Esophagus (tissue), 2 donors: ENCODE data around the gene PLAU. TPM values are rescaled to one million over a fixed set of nuclear protein-coding genes. Genes with fewer than 3 reads are reported as not detected.

Experiments
- H3K27ac ChIP-seq, 2 donors: one replicate each; pipeline ENCODE4 v1.5.1; 2013; ENCODE audit warnings: low read depth in 2 of 2, mild to moderate bottlenecking in 2 of 2, inconsistent platforms in 1 of 2, low read length in 1 of 2, moderate library complexity in 1 of 2
- H3K27me3 ChIP-seq, 2 donors: one replicate each; pipeline ENCODE4 v1.6.1; 2013; ENCODE audit warnings: low read length in 2 of 2, control low read depth in 1 of 2, mild to moderate bottlenecking in 1 of 2; ENCODE audit not compliant: insufficient read depth in 2 of 2, control insufficient read depth in 1 of 2
- H3K36me3 ChIP-seq, 2 donors: one replicate each; pipeline ENCODE4 v1.6.1; 2013; ENCODE audit warnings: low read length in 1 of 2; ENCODE audit not compliant: control insufficient read depth in 2 of 2, insufficient read depth in 2 of 2
- H3K4me1 ChIP-seq, 2 donors: one replicate each; pipeline ENCODE4 v1.6.1; 2013; ENCODE audit warnings: low read length in 1 of 2; ENCODE audit not compliant: control insufficient read depth in 2 of 2, insufficient read depth in 2 of 2
- H3K4me3 ChIP-seq, 2 donors: one replicate each; pipeline ENCODE4 v1.5.1; 2013; ENCODE audit warnings: low read length in 2 of 2, mild to moderate bottlenecking in 2 of 2, low read depth in 1 of 2, moderate library complexity in 1 of 2
- H3K9me3 ChIP-seq, 2 donors: one replicate each; pipeline ENCODE4 v1.6.1; 2013; ENCODE audit warnings: mild to moderate bottlenecking in 2 of 2, low read depth in 1 of 2, low read length in 1 of 2, moderate library complexity in 1 of 2; ENCODE audit not compliant: control insufficient read depth in 2 of 2, insufficient read depth in 1 of 2
- WGBS, 2 donors: extraction: QIAGEN DNeasy Blood & Tissue Kit; methylation state at CpG; one replicate each; pipeline ENCODE4 v1.1.7; 2013; 5-methylcytosine and 5-hydroxymethylcytosine counted together
- polyA plus RNA-seq, 2 donors: library from polyadenylated mRNA; stranded (reverse); fragments of 200-250 nt; gene quantifications; one replicate each; pipeline ENCODE4 v1.2.3, GENCODE V29; 2013
- donor health status: healthy with polysubstance abuse.
- donor health status: Bipolar disorder and iron deficiency.

PLAU gene
- polyA plus RNA-seq, 2 donors: 7.0 to 13.7 TPM

DNA sequence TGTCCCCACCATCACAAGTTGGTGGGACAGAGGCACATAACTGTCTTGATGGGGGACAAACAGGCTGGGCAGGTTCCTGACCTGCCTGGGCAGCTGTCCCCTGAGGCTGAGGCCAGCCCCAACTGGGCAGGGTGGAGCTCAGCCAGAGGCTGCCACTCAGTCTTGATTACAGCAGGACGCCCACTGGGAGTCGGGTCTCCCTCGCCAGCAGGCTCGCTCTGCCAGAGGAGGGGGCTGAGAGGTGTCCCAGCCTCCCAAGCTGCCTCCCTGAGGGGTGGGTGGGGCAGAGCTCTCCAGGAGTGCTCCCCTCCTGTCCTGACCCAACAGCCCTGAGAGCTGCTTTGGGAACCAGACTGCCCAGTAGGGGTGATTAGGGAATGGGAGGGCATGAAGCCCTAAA is 34.8 kb upstream of the PLAU start:
- no peaks in the 10 kb centered on the region for H3K27me3 ChIP-seq
- WGBS, 2 donors: 42 to 55% methylated on average over 4 of the region's 4 CpGs
- no peak overlapping the region for H3K4me3 ChIP-seq
- no peaks in the 10 kb centered on the region for H3K9me3 ChIP-seq
- peaks cover 3 to 30% of the 10 kb centered on the region in 2 donors for H3K4me1 ChIP-seq
- H3K36me3 ChIP-seq: peaks cover 0 to 7% of the 10 kb centered on the region in 2 donors
- H3K27ac ChIP-seq: peak overlapping the region; percentile 63 to 67

GRCh38 chr10:73876566-73876965 is 34.4 kb upstream of the PLAU start:
- Histone ChIP-seq H3K27me3 (no peaks in the 10 kb centered on the region), H3K36me3 (peaks cover 0 to 4% of the 10 kb centered on the region in 2 donors), H3K4me1 (peaks cover 3 to 30% of the 10 kb centered on the region in 2 donors), H3K27ac (peak overlapping the region; percentile 63 to 67), H3K9me3 (no peaks in the 10 kb centered on the region), H3K4me3 (no peak overlapping the region)

DNA sequence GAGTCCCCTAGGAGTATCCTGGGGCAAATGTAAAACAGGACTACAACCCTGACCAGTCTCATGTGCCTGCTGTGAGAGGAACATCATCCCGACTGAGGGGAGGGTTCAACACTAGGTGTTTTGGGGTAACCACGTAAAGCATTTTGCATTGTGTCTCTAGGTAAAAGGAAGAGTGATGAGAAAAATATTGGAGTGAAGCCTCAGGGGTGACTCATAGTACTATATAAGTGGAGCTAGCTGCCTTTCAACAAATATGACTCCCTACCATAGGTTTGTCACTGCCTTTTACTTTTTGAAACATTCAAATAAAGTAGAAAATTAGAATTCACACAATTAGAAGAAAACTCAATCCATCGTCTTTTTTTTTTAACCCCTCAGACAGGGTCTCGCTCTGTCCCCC is 34.0 kb upstream of the PLAU start:
- no peaks in the 10 kb centered on the region for H3K27me3 ChIP-seq
- peaks cover 3 to 28% of the 10 kb centered on the region in 2 donors for H3K4me1 ChIP-seq
- H3K36me3 ChIP-seq: peaks cover 0 to 4% of the 10 kb centered on the region in 2 donors
- no peaks in the 10 kb centered on the region for H3K9me3 ChIP-seq
- WGBS, 2 donors: 63 to 75% methylated on average over 4 of the region's 4 CpGs
- no peak overlapping the region for H3K4me3 ChIP-seq
- H3K27ac ChIP-seq: peak overlapping the region; percentile 63 to 66

GRCh38 chr10:73877533-73878160 is 33.3 kb upstream of the PLAU start:
- 92% methylated on average over 9 of the region's 9 CpGs for WGBS, 2 donors
- H3K27me3 ChIP-seq: no peaks in the 10 kb centered on the region
- H3K9me3 ChIP-seq: no peaks in the 10 kb centered on the region
- no peak overlapping the region for H3K4me3 ChIP-seq
- H3K4me1 ChIP-seq: peaks cover 3 to 22% of the 10 kb centered on the region in 2 donors
- peaks cover 0 to 4% of the 10 kb centered on the region in 2 donors for H3K36me3 ChIP-seq
- no peak overlapping the region for H3K27ac ChIP-seq

- no peaks in the 10 kb centered on the region for H3K9me3 ChIP-seq
- no peak overlapping the region for H3K27ac ChIP-seq
- H3K4me1 ChIP-seq: peaks cover 3 to 15% of the 10 kb centered on the region in 2 donors
- H3K36me3 ChIP-seq: no peaks in the 10 kb centered on the region
- WGBS, 2 donors: 82 to 92% methylated on average over 1 of the region's 1 CpG
- H3K27me3 ChIP-seq: no peaks in the 10 kb centered on the region
- H3K4me3 ChIP-seq: no peak overlapping the region
Measured at GRCh38 chr10:73878365-73878764, 32.6 kb upstream of the PLAU start.

DNA sequence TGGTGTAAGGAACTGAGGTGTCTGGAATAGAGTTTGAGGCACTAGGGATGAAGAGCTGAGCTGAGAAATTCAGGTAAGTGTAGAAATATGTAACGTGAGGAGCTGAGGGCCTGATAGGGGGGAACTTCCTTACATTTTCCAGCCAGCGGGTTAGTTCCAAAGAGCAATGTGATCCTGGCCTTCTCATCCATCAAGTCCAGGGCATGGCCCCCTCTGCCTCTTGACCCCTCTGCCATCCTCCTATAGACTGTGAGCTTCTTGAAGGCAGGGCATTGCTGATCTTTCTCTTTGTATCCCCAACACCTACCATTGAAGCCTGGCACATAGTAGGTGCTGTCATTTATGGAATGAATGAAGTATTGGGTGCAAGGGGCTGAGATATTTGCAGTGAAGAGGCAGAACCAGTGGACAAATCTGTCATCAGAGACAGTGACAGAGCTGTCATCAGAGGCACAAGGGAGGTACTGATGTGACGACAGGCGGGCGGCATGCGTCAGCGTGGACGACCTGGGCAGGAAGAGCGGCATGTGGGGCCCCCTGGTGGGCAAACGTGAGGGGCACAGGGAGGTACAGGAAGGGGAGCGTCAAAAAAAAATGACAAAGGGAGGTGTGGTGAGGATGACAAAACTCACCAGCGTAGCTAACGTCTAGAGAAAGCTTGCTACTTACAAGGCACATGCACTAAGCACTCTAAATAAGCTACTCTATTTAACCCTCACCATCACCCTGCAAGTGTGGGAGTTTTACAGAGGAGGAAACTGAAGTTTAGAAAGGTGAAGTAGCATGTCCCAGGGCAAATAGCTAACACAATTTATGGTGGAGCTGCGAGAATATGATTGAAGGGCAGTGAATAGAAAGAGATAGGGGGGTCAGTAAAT is 31.4 kb upstream of the PLAU start:
- H3K9me3 ChIP-seq: no peaks in the 10 kb centered on the region
- WGBS, 2 donors: 12 to 16% methylated on average over 14 of the region's 14 CpGs
- peaks cover 3 to 14% of the 10 kb centered on the region in 2 donors for H3K4me1 ChIP-seq
- peak overlapping the region in 1 of 2 donors; percentile 47 for H3K27ac ChIP-seq
- no peaks in the 10 kb centered on the region for H3K27me3 ChIP-seq
- no peak overlapping the region for H3K4me3 ChIP-seq
- H3K36me3 ChIP-seq: no peaks in the 10 kb centered on the region

DNA sequence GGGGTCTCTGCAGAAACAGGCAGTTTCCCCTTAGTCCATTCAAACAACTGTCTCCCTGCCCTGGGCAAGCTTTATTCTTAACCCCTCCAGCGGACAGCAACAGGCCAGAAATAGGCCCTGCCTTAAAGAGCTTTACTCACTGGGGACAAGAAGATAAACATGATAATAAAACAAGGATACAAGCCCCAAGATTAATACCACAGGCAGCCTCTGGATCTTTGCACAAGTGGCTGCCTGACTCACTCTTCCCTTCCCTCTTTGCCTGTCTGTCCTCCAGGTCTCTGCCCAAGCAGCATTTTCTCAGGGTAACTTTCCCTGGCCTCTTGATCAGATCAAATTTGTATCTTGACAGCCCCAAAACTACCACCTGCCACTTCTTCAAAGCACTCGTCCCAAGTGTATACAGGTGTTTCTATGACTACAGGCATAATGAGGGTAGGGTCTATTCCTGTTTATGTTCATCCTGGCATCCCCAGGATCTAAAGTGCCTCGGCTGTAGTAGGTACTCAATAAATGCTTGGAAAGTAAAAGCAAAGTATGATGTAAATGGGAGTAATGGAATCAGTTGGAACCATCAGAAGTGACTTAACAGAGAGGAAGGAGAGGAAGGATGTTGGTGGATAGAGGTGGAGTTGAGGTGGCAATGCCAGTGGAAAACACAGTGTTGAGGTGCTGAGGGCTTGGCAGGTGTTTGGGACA is 29.6 kb upstream of the PLAU start:
- Histone ChIP-seq H3K4me1 (peaks cover 0 to 9% of the 10 kb centered on the region in 2 donors), H3K9me3 (no peaks in the 10 kb centered on the region), H3K27ac (no peak overlapping the region), H3K4me3 (no peak overlapping the region), H3K36me3 (no peaks in the 10 kb centered on the region), H3K27me3 (no peaks in the 10 kb centered on the region)
- 84% methylated on average over 3 of the region's 3 CpGs for WGBS, 2 donors

DNA sequence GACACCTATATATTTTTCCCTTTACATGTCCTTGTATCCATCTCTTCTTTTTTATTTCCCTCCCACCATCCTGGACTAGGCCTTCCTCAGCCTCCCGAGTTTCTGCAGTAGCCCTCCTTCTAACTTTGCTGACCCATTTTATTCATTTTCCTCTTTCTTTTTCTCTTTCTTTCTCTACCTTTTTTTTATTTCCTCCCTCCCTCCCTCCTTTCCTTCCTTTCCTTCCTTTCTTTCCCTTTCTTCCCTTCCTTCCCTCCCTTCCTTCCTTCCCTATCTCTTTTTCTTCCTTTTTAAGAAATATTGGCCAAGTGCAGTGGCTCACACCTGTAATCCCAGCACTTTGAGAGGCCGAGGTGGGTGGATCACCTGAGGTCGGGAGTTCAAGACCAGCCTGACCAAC is 26.9 kb upstream of the PLAU start:
- Histone ChIP-seq H3K9me3 (no peaks in the 10 kb centered on the region), H3K4me3 (no peak overlapping the region), H3K4me1 (peaks cover 4 to 11% of the 10 kb centered on the region in 2 donors), H3K27me3 (no peaks in the 10 kb centered on the region), H3K27ac (no peak overlapping the region), H3K36me3 (no peaks in the 10 kb centered on the region)
- WGBS, 2 donors: 75 to 79% methylated on average over 3 of the region's 3 CpGs

- Histone ChIP-seq H3K36me3 (no peaks in the 10 kb centered on the region), H3K27me3 (no peaks in the 10 kb centered on the region), H3K27ac (peak overlapping the region; percentile 97 to 99), H3K9me3 (no peaks in the 10 kb centered on the region), H3K4me3 (no peak overlapping the region), H3K4me1 (peaks cover 4 to 11% of the 10 kb centered on the region in 2 donors)
- 4 to 5% methylated on average over 5 of the region's 5 CpGs for WGBS, 2 donors
Measured at GRCh38 chr10:73886085-73886529, 24.8 kb upstream of the PLAU start.
